GM21390 (cell line): ENCODE data around the gene JAZF1.

ENCODE experiments used
- ATAC-seq: cut with Tn5 transposase; IDR thresholded peaks from one replicate; pipeline ENCODE4 v1.9.1; 2021; ENCODE audit not compliant: unreplicated experiment

JAZF1 gene

DNA sequence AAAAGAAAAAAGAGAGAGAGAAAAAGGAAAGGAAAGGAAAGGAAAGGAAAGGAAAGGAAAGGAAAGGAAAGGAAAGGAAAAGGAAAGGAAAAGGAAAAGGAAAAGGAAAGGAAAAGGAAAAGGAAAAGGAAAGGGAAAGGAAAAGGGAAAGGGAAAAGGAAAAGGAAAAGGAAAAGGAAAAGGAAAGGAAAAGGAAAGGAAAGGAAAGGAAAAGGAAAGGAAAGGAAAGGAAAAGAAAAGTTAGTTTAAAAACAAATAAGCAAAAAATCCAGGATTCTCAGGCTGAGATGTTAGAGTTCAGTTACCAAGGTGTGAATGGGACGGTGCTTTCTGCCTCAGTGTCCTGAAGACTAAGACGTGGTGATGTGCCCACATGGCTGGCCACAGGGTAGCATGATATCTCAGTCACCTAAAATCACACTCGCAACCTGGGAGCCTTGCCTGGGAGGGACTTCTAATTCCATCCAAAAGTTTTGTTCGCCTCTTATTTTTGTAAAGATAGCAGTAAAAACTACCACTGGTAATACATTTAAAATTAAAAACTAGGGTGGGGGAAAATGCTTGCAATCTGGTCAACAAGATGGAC, 70.1 kb downstream of the JAZF1 start:
- ATAC-seq = no peak

- no peak for ATAC-seq
Measured at GRCh38 chr7:28108747-28109146, 71.8 kb downstream of the JAZF1 start.

DNA sequence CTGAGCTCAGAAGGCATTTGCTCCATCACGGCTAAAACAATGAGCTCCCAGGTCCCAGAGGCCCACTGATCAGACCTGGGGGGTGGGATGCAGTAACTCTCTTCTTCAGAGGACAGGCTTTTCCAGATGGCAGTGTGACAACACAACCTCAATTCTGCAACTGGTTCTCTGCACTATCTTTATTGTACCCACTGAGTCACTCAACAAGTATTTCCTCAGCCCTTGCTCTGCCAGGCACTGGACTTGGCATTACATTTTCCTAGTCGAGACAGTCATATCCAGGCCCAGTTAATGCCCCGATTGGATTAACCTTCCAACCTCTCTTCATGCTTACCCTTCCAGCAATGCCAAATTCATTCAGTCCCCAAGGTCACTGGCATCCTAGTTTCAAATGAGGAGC, 72.6 kb downstream of the JAZF1 start:
- ATAC-seq = no peak

DNA sequence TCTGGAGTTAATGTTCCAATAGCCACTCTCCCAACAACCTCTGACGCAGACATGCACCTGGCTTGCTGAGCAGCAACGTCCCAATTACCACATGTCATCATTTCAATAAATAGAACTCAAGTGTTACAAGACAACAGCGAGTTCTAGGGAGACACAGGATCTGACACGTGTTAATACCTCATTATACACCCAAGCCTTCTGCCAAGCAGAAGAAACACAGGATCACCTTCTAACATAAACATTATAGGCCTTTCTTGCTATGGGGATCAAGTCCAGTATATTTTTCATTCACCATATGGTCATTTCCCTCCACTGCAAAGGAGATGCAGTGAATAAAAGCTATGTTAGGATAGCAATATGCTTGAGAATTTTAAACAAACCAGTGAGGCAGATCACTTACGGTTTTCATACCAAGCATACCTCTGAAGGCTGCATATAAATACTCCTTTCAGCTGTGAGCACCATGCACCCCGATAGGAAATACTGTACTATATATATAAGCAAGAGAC, 74.2 kb downstream of the JAZF1 start:
- no peak for ATAC-seq

DNA sequence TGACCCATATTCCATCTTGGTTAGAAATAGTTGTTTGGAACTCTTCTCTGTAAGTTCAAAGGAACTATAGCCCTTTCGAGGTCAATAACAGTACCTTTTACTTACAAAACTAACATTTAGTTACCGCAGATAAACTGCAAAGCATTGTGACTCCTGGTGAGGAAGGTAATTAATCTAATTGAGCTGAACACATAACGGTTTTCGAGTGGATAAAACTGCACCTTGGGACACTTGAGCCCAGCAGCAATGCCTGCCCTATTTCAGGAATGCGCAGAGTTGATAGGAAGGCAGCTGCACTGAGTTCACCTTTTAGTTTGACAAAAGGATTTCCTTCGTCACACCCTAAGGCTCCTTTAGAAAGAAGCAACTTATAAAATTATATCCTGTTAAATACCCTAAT, 75.4 kb downstream of the JAZF1 start:
- ATAC-seq = no peak

GRCh38 chr7:28104811-28105210, 75.8 kb downstream of the JAZF1 start:
- ATAC-seq = no peak

DNA sequence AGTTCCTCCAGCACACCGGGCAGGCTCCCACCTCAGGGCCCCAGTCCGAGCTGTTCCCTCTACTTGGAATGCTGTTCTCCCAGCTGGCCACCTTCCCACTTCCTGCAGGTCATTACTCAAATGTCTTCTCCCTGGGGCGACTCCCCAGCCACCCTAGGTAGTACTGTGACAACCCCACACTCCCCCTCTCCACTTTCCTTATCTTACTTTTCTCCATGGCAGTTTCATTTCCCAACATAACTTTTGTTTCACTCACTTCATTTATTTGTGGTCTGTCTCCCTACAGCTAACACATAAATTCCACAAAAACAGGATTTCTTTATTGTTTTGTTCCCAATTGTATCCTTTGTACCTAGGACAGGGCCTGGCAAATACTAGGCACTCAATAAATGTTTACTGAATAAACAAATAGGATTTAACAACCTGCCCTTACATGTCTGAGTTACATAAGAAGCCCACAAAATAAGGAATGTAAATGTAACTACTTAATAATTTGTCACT, 76.5 kb downstream of the JAZF1 start:
- no peak for ATAC-seq

DNA sequence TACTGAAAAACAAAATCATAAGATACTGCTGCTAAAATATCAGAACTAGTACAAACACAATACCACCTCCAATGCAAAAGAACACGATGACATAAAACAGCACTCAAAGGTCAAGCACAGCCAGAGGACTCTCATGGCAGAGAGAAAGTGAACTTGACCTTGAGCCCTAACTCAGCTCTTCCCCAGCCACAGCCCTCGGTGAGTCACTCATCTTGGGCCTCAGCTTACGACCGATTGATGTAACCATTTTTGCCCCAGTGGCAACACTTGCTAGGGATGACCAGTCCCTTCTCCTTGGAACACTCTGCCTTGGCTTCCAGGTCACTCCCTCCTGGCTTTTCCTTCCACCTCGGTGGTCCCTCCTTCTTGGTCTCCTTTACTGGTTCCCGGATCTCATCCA, 77.8 kb downstream of the JAZF1 start:
- no peak for ATAC-seq

- ATAC-seq = no peak
Measured at GRCh38 chr7:28096713-28097112, 83.9 kb downstream of the JAZF1 start.

GRCh38 chr7:28095231-28095630, 85.4 kb downstream of the JAZF1 start:
- no peak for ATAC-seq

DNA sequence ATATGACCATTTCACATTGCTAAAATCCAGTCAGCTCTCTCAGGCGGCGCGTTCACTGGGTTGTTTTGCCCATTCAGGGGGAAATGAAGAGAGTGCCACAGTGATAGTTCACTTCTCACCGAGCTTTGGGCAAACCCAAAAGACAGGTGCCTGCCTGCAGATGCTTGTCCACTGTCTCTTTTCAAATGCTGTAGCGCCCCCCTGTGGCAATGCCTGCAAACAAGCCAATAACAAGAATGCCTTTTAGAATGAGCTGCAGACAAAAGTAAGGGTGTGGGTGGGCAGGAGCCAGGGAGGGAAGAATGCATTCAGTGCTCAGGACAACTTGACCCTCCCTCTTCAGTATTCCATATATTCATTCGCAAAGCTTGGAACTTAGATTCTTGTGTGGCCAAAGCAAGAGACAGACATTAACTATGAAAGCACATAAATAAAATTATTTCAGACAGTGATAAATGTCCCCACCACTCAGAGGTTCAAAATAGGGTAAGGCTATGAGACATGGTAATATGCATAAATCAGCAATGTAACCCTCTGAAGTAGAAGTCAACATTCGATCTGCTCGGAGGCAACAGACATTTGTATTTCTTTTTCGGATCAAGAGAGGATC, 86.9 kb downstream of the JAZF1 start:
- ATAC-seq = no peak

- no peak for ATAC-seq
Measured at GRCh38 chr7:28091190-28091589, 89.4 kb downstream of the JAZF1 start.

DNA sequence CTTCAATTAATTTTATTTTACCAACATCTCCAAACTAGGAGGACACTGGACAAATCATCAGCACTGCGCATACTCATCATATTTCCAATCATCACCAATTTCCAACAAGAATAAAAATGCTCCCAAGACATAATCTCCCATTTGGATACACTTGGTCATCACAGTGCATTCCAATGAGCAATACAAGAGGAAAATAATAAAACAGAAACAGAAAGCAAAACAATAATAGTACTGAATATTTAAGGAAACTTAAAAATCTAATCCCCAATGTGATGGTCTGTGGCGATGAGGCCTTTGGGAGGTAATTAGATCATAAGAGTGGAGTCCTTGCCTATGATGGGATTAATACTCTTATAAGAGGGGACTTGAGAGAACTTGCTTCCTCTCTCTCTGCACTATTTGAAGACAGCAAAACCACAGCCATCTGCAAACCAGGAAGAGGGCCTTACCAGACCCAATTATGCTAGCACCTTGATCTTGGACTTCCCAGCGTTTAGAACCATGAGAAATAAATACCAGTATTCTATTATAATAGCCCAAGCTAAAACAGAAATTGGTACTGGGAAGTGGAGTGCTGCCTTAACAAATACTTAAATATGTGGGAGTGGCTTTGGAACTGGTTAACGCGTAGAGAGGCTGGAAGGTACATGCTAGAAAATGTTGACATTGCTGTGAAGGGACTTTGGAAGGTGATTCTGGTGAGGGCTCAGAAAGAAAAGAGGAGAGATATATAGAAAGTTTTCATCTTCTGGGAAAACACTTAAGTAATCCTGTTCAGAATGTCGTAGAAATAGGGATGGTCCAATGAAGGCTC, 91.5 kb downstream of the JAZF1 start:
- ATAC-seq = no peak

DNA sequence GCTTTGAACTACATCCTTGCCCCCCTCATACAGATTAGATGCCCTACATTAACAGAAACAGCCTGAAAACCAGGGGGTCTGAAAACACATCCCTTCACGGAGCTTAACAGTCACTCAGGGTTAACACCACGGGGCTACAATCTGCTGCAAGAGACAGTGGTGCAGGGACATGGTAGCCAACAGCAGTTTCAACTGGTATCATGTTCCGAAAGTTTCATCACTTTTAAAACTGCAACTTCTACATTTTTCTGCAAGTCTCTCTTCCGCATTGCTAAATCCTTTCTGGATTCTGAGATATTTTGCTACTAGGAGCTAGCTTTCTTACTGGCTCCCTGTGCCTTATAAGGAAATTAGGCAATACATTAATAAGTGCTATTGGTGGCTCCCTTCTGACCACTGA, 92.6 kb downstream of the JAZF1 start:
- ATAC-seq = no peak

DNA sequence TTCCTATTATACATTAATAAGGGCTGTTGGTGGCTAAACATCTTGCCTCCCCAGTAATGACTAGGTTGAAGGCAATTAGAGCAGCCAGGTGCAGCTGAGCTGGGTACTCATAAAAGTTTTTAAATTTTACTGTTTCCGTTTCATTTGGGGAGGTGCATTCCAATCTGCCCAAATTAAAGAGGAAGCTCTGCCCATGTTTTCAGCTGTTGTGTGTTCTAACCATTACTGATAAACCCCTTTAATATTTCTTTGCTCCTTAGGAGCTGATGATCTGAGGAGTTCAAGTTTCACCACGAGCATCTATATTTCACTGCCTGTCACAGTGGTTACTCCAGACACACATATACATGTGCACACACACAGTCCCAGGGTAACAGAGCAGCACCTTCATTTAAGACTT, 94.4 kb downstream of the JAZF1 start:
- no peak for ATAC-seq

GRCh38 chr7:28083998-28084985, 96.3 kb downstream of the JAZF1 start:
- ATAC-seq = no peak

GRCh38 chr7:28083164-28083997, 97.2 kb downstream of the JAZF1 start:
- ATAC-seq = no peak

- no peak for ATAC-seq
Measured at GRCh38 chr7:28082071-28082470, 98.5 kb downstream of the JAZF1 start.

DNA sequence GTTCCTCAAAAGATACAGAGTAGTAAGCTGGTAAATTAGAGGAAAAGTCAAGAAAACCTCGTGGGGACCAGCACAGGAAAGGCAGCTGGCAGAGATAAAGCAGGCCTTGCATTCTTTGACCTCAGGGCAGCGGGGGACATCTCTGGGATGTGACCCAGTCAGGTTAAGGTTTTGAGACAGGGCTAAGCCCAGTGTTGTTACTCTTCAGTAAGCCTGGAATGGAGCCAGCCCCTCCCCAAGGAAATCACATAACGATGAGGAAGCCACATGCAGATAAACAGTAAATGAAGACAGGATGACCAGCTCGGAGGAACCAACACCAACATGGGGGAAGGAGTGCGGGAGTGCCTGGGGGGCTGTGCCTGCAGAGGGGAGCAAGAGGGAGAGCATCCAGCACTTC, 99.6 kb downstream of the JAZF1 start:
- ATAC-seq = no peak
